Endothelial cell of umbilical vein (primary cell): ENCODE data around the gene TMEM47. TPM values are rescaled to one million over a fixed set of nuclear protein-coding genes. Genes with fewer than 3 reads are reported as not detected.

Source experiments
- BruUV-seq: library from RNA; stranded (reverse); fragments of 400-500 nt; replicated peaks from 2 replicates; lab custom pipeline; 2021; lab: Mats Ljungman, UMichigan
- CTCF ChIA-PET: fragments of 300-600, 350-600 bp; sonication (Branson Sonifier 250); formaldehyde crosslinking; loops from one replicate; lab custom pipeline; 2021; ENCODE audit warnings: antibody characterized with exemption, inconsistent platforms; lab: Charles Lee
- POLR2A ChIA-PET: fragments of 300-600, 350-600 bp; sonication (Branson Sonifier 250); formaldehyde crosslinking; loops from one replicate; lab custom pipeline; 2021; ENCODE audit warnings: antibody characterized with exemption, inconsistent platforms; lab: Charles Lee
- DNase-seq: peaks from one replicate; pipeline ENCODE4 v3.0.0-alpha.2; 2011; ENCODE audit warnings: low read depth, low spot score
- FAIRE-seq: peaks from 2 replicates; lab custom pipeline; 2011; peaks lifted over from hg19 to GRCh38; lab: Jason Lieb, UNC
- H2AFZ ChIP-seq: 2 replicates; pipeline ENCODE4 v1.6.0; 2012; ENCODE audit warnings: low read depth, low read length, control low read depth, inconsistent platforms
- H3K27ac ChIP-seq: 2 replicates; pipeline ENCODE4 v1.5.1; 2011; ENCODE audit warnings: low read depth, mild to moderate bottlenecking, control low read depth, low read length, moderate library complexity; ENCODE audit not compliant: insufficient read depth
- H3K27me3 ChIP-seq, 2 experiments: 2 replicates each; pipeline versions ENCODE4 v1.6.0 to v1.6.1; 2011; ENCODE audit warnings: low read length in 2 of 2, mixed read lengths in 1 of 2; ENCODE audit not compliant: control insufficient read depth in 2 of 2, insufficient read depth in 2 of 2
- H3K36me3 ChIP-seq, 2 experiments: 2 replicates in 1 of 2; 3 replicates in 1 of 2; pipeline ENCODE4 v1.5.1; 2011; ENCODE audit warnings: low read length in 2 of 2, mild to moderate bottlenecking in 1 of 2, moderate library complexity in 1 of 2; ENCODE audit not compliant: control insufficient read depth in 2 of 2, insufficient read depth in 2 of 2; ENCODE audit errors: extremely low read depth in 1 of 2
- H3K4me1 ChIP-seq: 3 replicates; pipeline ENCODE4 v1.5.1; 2011; ENCODE audit warnings: mild to moderate bottlenecking, low read length; ENCODE audit not compliant: control insufficient read depth, insufficient read depth; ENCODE audit errors: extremely low read depth
- H3K4me2 ChIP-seq: 2 replicates; pipeline ENCODE4 v1.6.1; 2011; ENCODE audit warnings: low read length, control low read depth, mixed read lengths; ENCODE audit not compliant: insufficient read depth
- H3K4me3 ChIP-seq, 3 experiments: fragments of 200-600 bp in 1 of 3; sonication (generic), shearing (Covaris generic) in 1 of 3; replicated peaks in 1 of 3; 2 replicates each; pipeline ENCODE4 v1.5.1; 2011 to 2016; ENCODE audit warnings: control low read depth in 3 of 3, low read length in 3 of 3, mild to moderate bottlenecking in 2 of 3, inconsistent platforms in 1 of 3, low read depth in 1 of 3, moderate library complexity in 1 of 3; ENCODE audit not compliant: insufficient read depth in 1 of 3
- H3K79me2 ChIP-seq: 2 replicates; pipeline ENCODE4 v1.6.0; 2012; ENCODE audit warnings: low read length, inconsistent platforms; ENCODE audit not compliant: control insufficient read depth, insufficient read depth
- H3K9ac ChIP-seq: replicated peaks from 2 replicates; pipeline ENCODE3; 2011; ENCODE audit warnings: low read length, control low read depth; ENCODE audit not compliant: insufficient read depth; ENCODE audit errors: extremely low read depth
- H3K9me1 ChIP-seq: replicated peaks from 3 replicates; pipeline ENCODE4 v1.6.0; 2011; ENCODE audit warnings: mild to moderate bottlenecking, low read length; ENCODE audit not compliant: control insufficient read depth, insufficient read depth; ENCODE audit errors: extremely low read depth
- H3K9me3 ChIP-seq: replicated peaks from 2 replicates; pipeline ENCODE4 v1.5.1; 2012; ENCODE audit warnings: low read length, inconsistent platforms; ENCODE audit not compliant: control insufficient read depth, insufficient read depth
- H4K20me1 ChIP-seq: replicated peaks from 2 replicates; pipeline ENCODE3; 2011; ENCODE audit warnings: mild to moderate bottlenecking, low read length; ENCODE audit not compliant: control insufficient read depth, insufficient read depth; ENCODE audit errors: extremely low read depth
- EZH2 ChIP-seq: IDR thresholded peaks from 2 replicates; pipeline ENCODE4 v1.6.1; 2012; ENCODE audit warnings: borderline replicate concordance, low read depth, mild to moderate bottlenecking, moderate library complexity, low read length, inconsistent platforms; ENCODE audit not compliant: severe bottlenecking
- FOS ChIP-seq: IDR thresholded peaks from 2 replicates; pipeline ENCODE4 v1.6.1; 2011; ENCODE audit warnings: mild to moderate bottlenecking, low read length, moderate library complexity, borderline replicate concordance; ENCODE audit not compliant: insufficient read depth
- JUN ChIP-seq: IDR thresholded peaks from 2 replicates; pipeline ENCODE4 v1.6.1; 2011; ENCODE audit warnings: borderline replicate concordance, low read depth; ENCODE audit not compliant: insufficient read length, insufficient read depth
- POLR2A ChIP-seq: IDR thresholded peaks from 2 replicates; pipeline ENCODE4 v1.6.1; 2012; ENCODE audit warnings: low read depth, mild to moderate bottlenecking, control low read depth, low read length
- POLR2AphosphoS5 ChIP-seq: IDR thresholded peaks from 2 replicates; pipeline ENCODE4 v1.6.1; 2012; ENCODE audit warnings: low read depth, mild to moderate bottlenecking, control low read depth, low read length, moderate library complexity; ENCODE audit not compliant: insufficient read depth
- dilution Hi-C: fragments of 300-500 bp; cut with MboI; formaldehyde crosslinking; loops from one replicate; pipeline ENCODE4 v1.15.0; 2019; ENCODE audit warnings: low sequenced_read_pairs; ENCODE audit not compliant: extremely low pct_ligation_motif_present
- intact Hi-C: fragments of 100-400 bp; cut with micrococcal nuclease; formaldehyde crosslinking; loops from one replicate; pipeline ENCODE4 v1.10.0; 2022
- polyA plus RNA-seq, 4 experiments: library from polyadenylated mRNA; depleted of rRNA in 3 of 4; stranded (reverse) in 3 of 4; unstranded in 1 of 4; fragments of >200 nt; gene quantifications; 2 replicates each; pipeline versions ENCODE4 v1.2.1 to v1.2.3, GENCODE V29; 2011 to 2012; ENCODE audit warnings: missing spikeins in 1 of 4
- total RNA-seq: library from RNA; stranded (reverse); gene quantifications from 2 replicates; pipeline ENCODE4 v1.2.3, GENCODE V29; 2021
- TF ChIP-seq, protein P1 (sequence below), 2 donors: IDR thresholded peaks; 1 replicate in 1 of 2; 2 replicates in 1 of 2; pipeline ENCODE4 v1.5.1; 2011; ENCODE audit warnings: low read length in 2 of 2, mild to moderate bottlenecking in 2 of 2, moderate library complexity in 2 of 2, control low read depth in 1 of 2, inconsistent platforms in 1 of 2, low read depth in 1 of 2; ENCODE audit not compliant: insufficient read depth in 1 of 2; ENCODE audit errors: extremely low read depth in 1 of 2

Gene TMEM47
- total and polyA plus RNA-seq, 2 donors (not counting 3 experiments of a cell fraction or from before 2014, with no cell fraction given) = 18.5 to 22.2 TPM

DNA sequence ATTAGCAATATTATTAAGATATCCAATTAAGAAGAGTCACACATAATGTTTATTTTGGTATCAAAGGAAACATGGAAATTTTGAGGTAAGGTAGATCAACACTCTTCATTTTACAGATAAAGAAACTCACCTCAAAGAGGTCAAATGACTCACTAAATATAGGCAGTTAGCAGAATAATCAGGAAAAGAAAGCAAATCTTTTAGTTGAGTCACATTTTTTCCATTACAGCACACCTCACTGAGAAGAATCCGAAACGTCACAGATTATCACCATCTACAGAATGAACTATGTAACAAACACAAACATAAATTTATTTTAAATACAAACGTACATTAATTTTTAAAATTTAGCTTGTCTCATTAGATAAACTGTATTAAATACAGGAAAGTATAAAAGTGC is 70.1 kb downstream of the TMEM47 start:
- Histone ChIP-seq H3K27me3 (no peaks in the 10 kb centered on the region), H3K9me3 (no peaks in the 10 kb centered on the region), H3K79me2 (no peaks in the 10 kb centered on the region), H3K4me3 (no peak overlapping the region), H3K4me2 (no peak overlapping the region), H3K9me1 (no peaks in the 10 kb centered on the region), H3K4me1 (peaks cover 30% of the 10 kb centered on the region), H3K27ac (peak overlapping the region; percentile 87), H3K36me3 (no peaks in the 10 kb centered on the region), H2AFZ (no peak overlapping the region), H4K20me1 (no peaks in the 10 kb centered on the region), H3K9ac (peak overlapping the region; percentile 67)
- DNase-seq (peak; percentile 56), FAIRE-seq (no peak)
- TF ChIP-seq, protein P1, sequence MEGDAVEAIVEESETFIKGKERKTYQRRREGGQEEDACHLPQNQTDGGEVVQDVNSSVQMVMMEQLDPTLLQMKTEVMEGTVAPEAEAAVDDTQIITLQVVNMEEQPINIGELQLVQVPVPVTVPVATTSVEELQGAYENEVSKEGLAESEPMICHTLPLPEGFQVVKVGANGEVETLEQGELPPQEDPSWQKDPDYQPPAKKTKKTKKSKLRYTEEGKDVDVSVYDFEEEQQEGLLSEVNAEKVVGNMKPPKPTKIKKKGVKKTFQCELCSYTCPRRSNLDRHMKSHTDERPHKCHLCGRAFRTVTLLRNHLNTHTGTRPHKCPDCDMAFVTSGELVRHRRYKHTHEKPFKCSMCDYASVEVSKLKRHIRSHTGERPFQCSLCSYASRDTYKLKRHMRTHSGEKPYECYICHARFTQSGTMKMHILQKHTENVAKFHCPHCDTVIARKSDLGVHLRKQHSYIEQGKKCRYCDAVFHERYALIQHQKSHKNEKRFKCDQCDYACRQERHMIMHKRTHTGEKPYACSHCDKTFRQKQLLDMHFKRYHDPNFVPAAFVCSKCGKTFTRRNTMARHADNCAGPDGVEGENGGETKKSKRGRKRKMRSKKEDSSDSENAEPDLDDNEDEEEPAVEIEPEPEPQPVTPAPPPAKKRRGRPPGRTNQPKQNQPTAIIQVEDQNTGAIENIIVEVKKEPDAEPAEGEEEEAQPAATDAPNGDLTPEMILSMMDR (IDR thresholded peaks at IDR 0.05; ENCODE audit: extremely low read depth in 1 of 2, insufficient read depth in 1 of 2, low read depth in 1 of 2, low read length in 2 of 2) = no peak
- peak; percentile 17 for TF ChIP-seq FOS
- TF ChIP-seq EZH2 = no peak
- TF ChIP-seq JUN = peak; percentile 61
- no peak for TF ChIP-seq POLR2AphosphoS5
- TF ChIP-seq POLR2A = no peak
- POLR2A ChIA-PET = no interaction called here
- dilution Hi-C loops (no loop called here), intact Hi-C loops (loop anchor here (5.0 kb wide), 1 partner anchor 45 kb away; no protein-coding TSS in a partner anchor)
- CTCF ChIA-PET = no interaction called here
- BruUV-seq = no TSS peak
